Panc1 (cell line): ENCODE results near the gene FIBCD1.

Experiments used
- CTCF ChIP-seq: fragments of 450-650 bp; IDR thresholded peaks from 2 replicates; pipeline ENCODE4 v1.5.1; 2017; ENCODE audit warnings: mild to moderate bottlenecking
- SIN3A ChIP-seq: IDR thresholded peaks from 2 replicates; pipeline ENCODE4 v1.6.1; 2012; ENCODE audit warnings: low read depth, mild to moderate bottlenecking, low read length, moderate library complexity, borderline replicate concordance; ENCODE audit not compliant: insufficient read depth

GRCh38 chr9:130971294-130971849 is 32.3 kb upstream of the FIBCD1 start:
- TF ChIP-seq SIN3A, result no peak
- no peak for TF ChIP-seq CTCF
